ENCODE data around the gene BCL6.
A peak's percentile ranks its signal among the peaks of the same experiment; 100 is the strongest.

The BCL6 gene

GRCh38 chr3:187738331-187739093 lies 6.8 kb downstream of the BCL6 start:
- Histone ChIP-seq H3K36me3 (ENCODE audit: insufficient read depth, low read length) (no peaks in the 10 kb centered on the region), H3K9me3 (ENCODE audit: control insufficient read depth, insufficient read depth, low read length) (no peaks in the 10 kb centered on the region), H3K9ac (ENCODE audit: low read depth, low read length) (peak overlapping the region; percentile 92), H3K4me1 (ENCODE audit: insufficient read depth, low read length) (peaks cover 26% of the 10 kb centered on the region)

- Histone ChIP-seq H3K4me1 (ENCODE audit: insufficient read depth, low read length) (peaks cover 26% of the 10 kb centered on the region), H3K36me3 (ENCODE audit: insufficient read depth, low read length) (no peaks in the 10 kb centered on the region), H3K9ac (ENCODE audit: low read depth, low read length) (peak overlapping the region; percentile 92), H3K9me3 (ENCODE audit: control insufficient read depth, insufficient read depth, low read length) (no peaks in the 10 kb centered on the region)
Measured at GRCh38 chr3:187738071-187738330, 7.3 kb downstream of the BCL6 start.

- peak overlapping the region; percentile 92 for H3K9ac ChIP-seq (ENCODE audit: low read depth, low read length)
- peaks cover 26% of the 10 kb centered on the region for H3K4me1 ChIP-seq (ENCODE audit: insufficient read depth, low read length)
- H3K36me3 ChIP-seq (ENCODE audit: insufficient read depth, low read length) = no peaks in the 10 kb centered on the region
- no peaks in the 10 kb centered on the region for H3K9me3 ChIP-seq (ENCODE audit: control insufficient read depth, insufficient read depth, low read length)
Measured at GRCh38 chr3:187737368-187738070, 7.7 kb downstream of the BCL6 start.

- H3K9ac ChIP-seq (ENCODE audit: low read depth, low read length) = peak overlapping the region; percentile 92
Measured at GRCh38 chr3:187737006-187737367, 8.3 kb downstream of the BCL6 start.

DNA sequence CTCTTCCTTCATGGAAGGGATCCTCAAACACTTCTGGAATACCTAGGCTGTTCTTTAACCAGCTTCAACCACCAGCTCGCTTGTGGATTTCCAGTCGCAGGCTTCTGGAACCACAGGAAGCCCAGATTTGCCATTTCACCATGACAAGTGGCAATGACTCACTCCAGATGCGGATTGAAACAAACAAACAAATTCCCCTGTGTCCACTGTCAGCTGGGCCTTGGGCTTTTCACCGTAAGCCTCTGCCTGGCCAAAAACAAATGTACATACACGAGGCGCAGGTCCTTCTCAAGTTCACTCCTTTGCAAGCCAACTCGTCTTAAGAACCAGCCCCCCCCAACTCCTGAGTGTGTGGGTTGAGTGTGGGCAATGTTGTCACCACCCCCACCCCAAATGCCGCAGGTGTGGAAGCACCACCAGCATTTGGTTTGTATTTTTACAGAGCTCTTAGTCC lies 8.8 kb downstream of the BCL6 start:
- H3K9ac ChIP-seq (ENCODE audit: low read depth, low read length) = peak overlapping the region; percentile 92; the same call in 1 of the 2 replicates
- no peaks in the 10 kb centered on the region for H3K36me3 ChIP-seq (ENCODE audit: insufficient read depth, low read length)
- H3K4me1 ChIP-seq (ENCODE audit: insufficient read depth, low read length) = peaks cover 26% of the 10 kb centered on the region
- no peaks in the 10 kb centered on the region for H3K9me3 ChIP-seq (ENCODE audit: control insufficient read depth, insufficient read depth, low read length)

More at GRCh38 chr3:187737006-187737367, 8.3 kb downstream of the BCL6 start:
- H3K36me3 ChIP-seq (ENCODE audit: insufficient read depth, low read length) = no peaks in the 10 kb centered on the region
- H3K4me1 ChIP-seq (ENCODE audit: insufficient read depth, low read length) = peaks cover 26% of the 10 kb centered on the region
- H3K9me3 ChIP-seq (ENCODE audit: control insufficient read depth, insufficient read depth, low read length) = no peaks in the 10 kb centered on the region

- Histone ChIP-seq H3K4me1 (ENCODE audit: insufficient read depth, low read length) (peaks cover 26% of the 10 kb centered on the region), H3K9ac (ENCODE audit: low read depth, low read length) (no peak overlapping the region), H3K36me3 (ENCODE audit: insufficient read depth, low read length) (no peaks in the 10 kb centered on the region), H3K9me3 (ENCODE audit: control insufficient read depth, insufficient read depth, low read length) (no peaks in the 10 kb centered on the region)
Measured at GRCh38 chr3:187735837-187736236, 9.4 kb downstream of the BCL6 start.

DNA sequence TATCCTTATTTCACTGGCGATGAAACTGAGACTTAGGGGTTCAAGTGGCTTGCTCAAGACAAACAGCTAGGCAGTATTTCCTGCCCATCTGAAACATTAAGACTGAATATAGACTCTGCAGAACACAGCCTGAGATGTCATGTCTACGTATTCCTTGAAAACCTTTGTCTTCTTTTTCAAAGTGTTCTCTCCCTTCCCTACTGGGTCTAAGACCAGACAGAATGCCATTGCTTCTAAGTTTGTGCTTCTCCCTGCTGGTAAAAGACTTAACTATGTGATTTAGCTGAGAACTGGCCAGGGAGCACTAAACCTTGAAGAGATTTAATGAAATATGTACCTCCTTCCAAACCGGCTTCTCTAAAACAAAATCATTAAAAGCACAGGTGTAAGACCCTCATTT lies 9.9 kb downstream of the BCL6 start:
- Histone ChIP-seq H3K36me3 (ENCODE audit: insufficient read depth, low read length) (no peaks in the 10 kb centered on the region), H3K9me3 (ENCODE audit: control insufficient read depth, insufficient read depth, low read length) (no peaks in the 10 kb centered on the region), H3K4me1 (ENCODE audit: insufficient read depth, low read length) (peaks cover 23% of the 10 kb centered on the region), H3K9ac (ENCODE audit: low read depth, low read length) (no peak overlapping the region)

- H3K36me3 ChIP-seq (ENCODE audit: insufficient read depth, low read length) = no peaks in the 10 kb centered on the region
- H3K4me1 ChIP-seq (ENCODE audit: insufficient read depth, low read length) = peaks cover 20% of the 10 kb centered on the region
- no peaks in the 10 kb centered on the region for H3K9me3 ChIP-seq (ENCODE audit: control insufficient read depth, insufficient read depth, low read length)
- no peak overlapping the region for H3K9ac ChIP-seq (ENCODE audit: low read depth, low read length)
Measured at GRCh38 chr3:187734841-187735240, 10.4 kb downstream of the BCL6 start.

DNA sequence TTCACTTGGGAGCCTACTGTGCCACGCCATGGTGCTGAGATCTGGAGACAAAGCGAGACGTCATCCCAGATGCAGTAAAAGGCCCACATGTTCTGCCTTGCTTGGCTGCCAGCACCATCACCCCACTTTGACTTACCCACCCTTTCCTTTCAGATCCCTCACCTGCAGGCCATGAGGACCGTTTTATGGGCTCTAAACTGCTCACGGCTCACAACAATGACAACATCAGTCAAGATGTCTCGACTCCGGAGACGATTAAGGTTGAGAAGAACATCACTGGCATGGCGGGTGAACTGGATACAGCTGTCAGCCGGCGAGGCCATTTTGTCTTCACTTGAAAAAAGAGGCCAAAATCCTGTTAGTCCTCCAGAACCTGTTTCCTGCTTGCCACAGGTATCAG lies 11.9 kb downstream of the BCL6 start:
- no peak overlapping the region for H3K9ac ChIP-seq (ENCODE audit: low read depth, low read length)
- H3K36me3 ChIP-seq (ENCODE audit: insufficient read depth, low read length) = no peaks in the 10 kb centered on the region
- H3K9me3 ChIP-seq (ENCODE audit: control insufficient read depth, insufficient read depth, low read length) = no peaks in the 10 kb centered on the region
- peaks cover 20% of the 10 kb centered on the region for H3K4me1 ChIP-seq (ENCODE audit: insufficient read depth, low read length)

GRCh38 chr3:187729598-187729997 lies 15.7 kb downstream of the BCL6 start:
- Histone ChIP-seq H3K36me3 (ENCODE audit: insufficient read depth, low read length) (no peaks in the 10 kb centered on the region), H3K9ac (ENCODE audit: low read depth, low read length) (no peak overlapping the region), H3K9me3 (ENCODE audit: control insufficient read depth, insufficient read depth, low read length) (no peaks in the 10 kb centered on the region), H3K4me1 (ENCODE audit: insufficient read depth, low read length) (no peaks in the 10 kb centered on the region)

DNA sequence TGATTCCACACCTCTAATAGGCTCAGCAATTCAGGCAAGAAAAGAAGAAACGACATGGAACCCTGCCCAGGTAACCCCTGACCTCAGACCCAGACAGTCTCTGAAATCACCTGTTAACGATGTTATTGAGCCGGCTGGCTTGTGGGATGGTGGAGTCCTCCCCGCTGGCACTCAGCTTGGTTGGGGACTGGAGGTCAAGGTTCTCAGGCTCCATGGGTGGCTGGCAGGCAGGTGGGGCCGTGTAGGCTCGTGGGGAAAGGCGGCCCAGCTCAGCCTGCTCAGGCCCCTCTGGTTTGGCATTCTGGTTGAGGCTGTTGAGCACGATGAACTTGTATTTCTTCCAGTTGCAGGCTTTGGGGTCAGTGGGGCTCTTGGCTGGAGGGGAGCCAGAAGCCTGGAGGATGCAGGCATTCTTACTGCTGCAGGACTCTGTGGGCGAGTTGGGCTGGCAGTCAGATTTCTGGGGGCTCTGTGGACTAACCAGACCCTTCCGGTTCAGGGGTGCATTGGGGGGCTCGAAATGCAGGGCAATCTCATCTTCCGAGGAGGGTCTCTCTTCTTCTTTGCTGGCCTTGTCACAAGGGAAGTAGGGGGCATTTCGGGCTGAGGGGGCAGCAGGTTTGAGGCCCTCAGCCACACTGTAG lies 16.2 kb downstream of the BCL6 start:
- no peaks in the 10 kb centered on the region for H3K36me3 ChIP-seq (ENCODE audit: insufficient read depth, low read length)
- H3K9me3 ChIP-seq (ENCODE audit: control insufficient read depth, insufficient read depth, low read length) = no peaks in the 10 kb centered on the region
- H3K4me1 ChIP-seq (ENCODE audit: insufficient read depth, low read length) = no peaks in the 10 kb centered on the region
- H3K9ac ChIP-seq (ENCODE audit: low read depth, low read length) = no peak overlapping the region

GRCh38 chr3:187728248-187728647 lies 17.0 kb downstream of the BCL6 start:
- Histone ChIP-seq H3K36me3 (ENCODE audit: insufficient read depth, low read length) (no peaks in the 10 kb centered on the region), H3K9me3 (ENCODE audit: control insufficient read depth, insufficient read depth, low read length) (no peaks in the 10 kb centered on the region), H3K4me1 (ENCODE audit: insufficient read depth, low read length) (no peaks in the 10 kb centered on the region), H3K9ac (ENCODE audit: low read depth, low read length) (no peak overlapping the region)

- Histone ChIP-seq H3K36me3 (ENCODE audit: insufficient read depth, low read length) (no peaks in the 10 kb centered on the region), H3K4me1 (ENCODE audit: insufficient read depth, low read length) (no peaks in the 10 kb centered on the region), H3K9me3 (ENCODE audit: control insufficient read depth, insufficient read depth, low read length) (no peaks in the 10 kb centered on the region), H3K9ac (ENCODE audit: low read depth, low read length) (no peak overlapping the region)
Measured at GRCh38 chr3:187726564-187726963, 18.7 kb downstream of the BCL6 start.

GRCh38 chr3:187725653-187726370 lies 19.5 kb downstream of the BCL6 start:
- Histone ChIP-seq H3K4me1 (ENCODE audit: insufficient read depth, low read length) (no peaks in the 10 kb centered on the region), H3K9me3 (ENCODE audit: control insufficient read depth, insufficient read depth, low read length) (no peaks in the 10 kb centered on the region), H3K36me3 (ENCODE audit: insufficient read depth, low read length) (no peaks in the 10 kb centered on the region), H3K9ac (ENCODE audit: low read depth, low read length) (no peak overlapping the region)
